ENCODE measurements around the gene EBF3.

Gene EBF3

GRCh38 chr10:129873351-129873750 lies 90.7 kb downstream of the EBF3 start:
- DNase-seq (ENCODE audit: low read depth in 2 of 2), result no peak

- DNase-seq (ENCODE audit: low read depth in 2 of 2), result no peak
Observed at GRCh38 chr10:129871966-129872365, 92.1 kb downstream of the EBF3 start.

GRCh38 chr10:129870961-129871621 lies 93.0 kb downstream of the EBF3 start:
- DNase-seq (ENCODE audit: low read depth in 2 of 2), result no peak

DNA sequence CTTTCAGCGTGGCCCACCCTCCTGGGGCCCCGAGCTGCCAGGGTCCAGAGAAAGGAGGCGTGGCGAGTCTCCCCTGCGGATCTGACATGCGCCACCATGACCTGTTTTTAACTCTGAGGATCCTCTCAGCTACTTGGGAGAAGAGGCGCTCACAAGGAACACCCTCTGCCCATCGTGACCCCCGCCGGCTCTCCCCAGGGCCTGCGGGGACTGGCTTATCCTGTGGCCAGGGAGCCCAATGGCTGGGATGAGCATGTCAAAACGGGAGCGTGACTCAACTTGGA lies 93.7 kb downstream of the EBF3 start:
- DNase-seq (ENCODE audit: low read depth in 2 of 2), result no peak

DNA sequence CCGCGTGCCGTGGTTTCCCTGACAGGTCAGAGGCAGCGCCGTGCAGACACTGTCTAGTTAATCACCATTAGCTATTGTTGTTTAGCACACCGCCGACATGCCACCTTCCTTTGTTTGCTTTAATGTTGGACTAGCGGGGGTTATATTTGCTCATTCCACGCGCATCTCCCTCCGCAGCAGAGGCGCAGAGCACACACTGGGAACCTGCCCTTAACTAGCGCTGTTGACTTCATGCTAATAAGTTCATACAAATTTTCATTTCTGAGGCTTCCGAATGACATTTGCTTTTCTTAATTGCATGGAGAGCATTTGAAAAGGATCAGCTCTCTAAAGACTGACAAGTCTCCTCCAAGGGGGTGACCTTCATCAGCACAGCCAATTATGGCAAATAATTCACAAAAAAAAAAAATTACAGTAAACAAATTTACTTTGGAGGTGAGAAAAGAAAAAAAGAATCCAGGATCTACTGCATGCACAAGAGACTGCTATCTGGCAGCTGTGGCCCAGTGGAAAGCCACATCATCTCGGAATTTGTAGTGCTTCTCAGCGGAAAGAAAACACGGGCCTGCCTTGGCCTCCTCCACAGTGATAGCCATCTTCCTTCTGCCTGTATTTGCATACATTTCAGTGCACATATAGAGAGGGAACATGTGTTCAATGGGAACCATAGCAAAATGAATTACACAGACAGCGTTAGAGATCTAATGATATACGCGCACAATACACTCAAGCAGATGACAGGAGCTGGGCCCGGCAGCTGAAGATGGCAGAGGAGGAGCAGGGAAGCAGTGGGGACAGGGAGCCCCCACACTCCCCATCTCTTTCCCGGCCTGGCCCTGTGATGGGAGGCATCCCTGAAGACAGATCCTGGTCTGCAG lies 94.2 kb downstream of the EBF3 start:
- DNase-seq (ENCODE audit: low read depth in 2 of 2), result no peak

DNA sequence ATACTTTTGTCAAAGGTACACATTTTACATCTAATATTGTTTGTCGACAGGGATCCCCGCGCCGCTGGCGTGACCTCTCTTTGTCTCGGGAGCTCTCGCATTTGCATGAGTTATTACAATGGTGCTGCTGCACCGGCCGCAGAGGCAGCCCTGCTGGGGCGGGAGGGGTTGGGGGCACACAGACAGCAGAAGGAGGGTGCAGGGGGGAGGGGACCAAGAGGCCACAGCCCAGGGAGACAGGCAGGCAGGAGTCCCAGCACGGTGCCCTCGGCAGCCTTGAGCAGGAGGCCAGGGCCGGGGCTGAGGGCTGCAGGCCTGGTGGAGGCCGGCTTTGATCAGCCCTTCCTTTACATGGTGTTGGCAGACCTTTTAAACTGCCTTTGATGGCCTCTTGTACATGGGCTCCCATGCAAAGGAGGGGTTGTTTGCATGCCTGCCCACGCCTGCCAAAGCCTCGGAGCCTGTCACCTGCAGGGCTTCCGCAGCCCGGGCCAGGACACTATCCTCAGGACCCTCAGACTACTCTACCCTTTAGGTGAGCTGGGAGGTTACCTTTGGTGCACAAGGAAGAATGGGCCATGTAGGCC lies 95.5 kb downstream of the EBF3 start:
- DNase-seq (ENCODE audit: low read depth in 2 of 2), result no peak

DNA sequence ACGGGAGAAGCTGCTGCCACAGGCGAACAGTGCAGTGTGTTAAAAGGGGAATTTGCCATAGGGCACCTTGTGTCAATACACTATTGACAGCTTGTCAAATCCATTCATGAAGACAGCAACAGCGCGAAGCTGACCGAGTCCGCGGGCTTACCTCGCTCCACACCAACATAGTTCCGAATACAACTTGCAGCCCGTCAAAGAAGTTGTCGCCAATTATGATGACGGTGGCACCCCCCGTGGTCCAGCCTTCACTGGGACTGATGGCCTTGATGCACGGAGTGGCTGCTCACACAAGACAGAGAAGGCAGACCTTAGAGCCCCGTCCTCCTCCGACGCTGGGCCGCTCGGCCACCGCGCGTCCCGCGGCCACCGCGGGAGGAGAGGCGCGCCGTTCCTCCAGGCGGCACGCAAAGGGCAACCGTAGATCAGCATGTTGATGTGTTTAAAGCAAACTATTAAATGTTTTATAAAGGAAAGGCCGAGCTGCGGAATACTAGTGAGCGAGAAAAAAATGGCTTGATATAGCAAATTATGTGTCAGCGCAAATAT lies 96.4 kb downstream of the EBF3 start:
- DNase-seq (ENCODE audit: low read depth in 2 of 2), result no peak

DNA sequence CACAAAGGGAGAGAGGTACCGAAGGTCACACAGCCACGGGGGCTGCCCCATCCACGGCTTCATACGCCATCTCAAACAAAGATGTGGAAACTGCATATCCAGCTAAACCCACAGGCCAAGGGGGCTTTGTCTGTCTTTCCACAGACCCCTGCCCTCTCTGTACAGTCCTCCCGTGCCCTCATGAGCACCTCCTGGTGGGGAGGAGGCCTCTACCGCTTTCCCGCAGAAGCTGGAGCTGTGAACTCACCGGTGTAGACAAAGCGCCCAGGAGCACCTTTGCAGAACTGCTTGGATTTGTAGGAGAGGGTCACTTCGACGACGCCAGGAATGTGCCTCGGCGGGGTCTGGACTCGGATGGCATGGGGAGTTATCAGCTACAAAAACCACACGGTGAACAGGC lies 97.2 kb downstream of the EBF3 start:
- no peak for DNase-seq (ENCODE audit: low read depth in 2 of 2)

- no peak for DNase-seq (ENCODE audit: low read depth in 2 of 2)
Observed at GRCh38 chr10:129865960-129866359, 98.1 kb downstream of the EBF3 start.

GRCh38 chr10:129865413-129865812 lies 98.7 kb downstream of the EBF3 start:
- DNase-seq (ENCODE audit: low read depth in 2 of 2), result no peak

DNA sequence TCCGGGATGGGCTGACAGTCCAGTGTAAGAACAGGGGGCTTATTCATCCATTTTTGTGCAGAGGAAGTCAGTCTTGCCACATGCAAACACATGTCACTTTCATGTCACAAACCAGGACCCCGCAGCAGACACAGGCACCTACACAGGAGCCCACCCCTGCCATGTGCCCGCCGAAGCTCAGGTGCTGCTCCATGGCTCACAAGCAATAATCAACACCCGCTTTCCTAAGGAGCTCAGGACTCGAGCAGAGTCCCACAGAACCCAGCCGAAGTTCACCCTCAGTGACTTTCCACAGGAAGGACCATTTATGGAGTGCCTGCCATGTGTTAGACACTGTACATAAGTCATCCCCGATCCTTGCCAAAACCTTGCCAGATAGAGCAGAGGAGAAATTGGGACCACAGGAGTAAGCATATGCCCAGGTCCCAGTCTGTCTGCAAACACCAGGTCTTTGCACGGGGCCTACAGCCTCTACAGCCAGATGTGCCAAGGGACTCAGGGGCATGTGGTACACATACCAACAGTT lies 99.4 kb downstream of the EBF3 start:
- no peak for DNase-seq (ENCODE audit: low read depth in 2 of 2)

DNA sequence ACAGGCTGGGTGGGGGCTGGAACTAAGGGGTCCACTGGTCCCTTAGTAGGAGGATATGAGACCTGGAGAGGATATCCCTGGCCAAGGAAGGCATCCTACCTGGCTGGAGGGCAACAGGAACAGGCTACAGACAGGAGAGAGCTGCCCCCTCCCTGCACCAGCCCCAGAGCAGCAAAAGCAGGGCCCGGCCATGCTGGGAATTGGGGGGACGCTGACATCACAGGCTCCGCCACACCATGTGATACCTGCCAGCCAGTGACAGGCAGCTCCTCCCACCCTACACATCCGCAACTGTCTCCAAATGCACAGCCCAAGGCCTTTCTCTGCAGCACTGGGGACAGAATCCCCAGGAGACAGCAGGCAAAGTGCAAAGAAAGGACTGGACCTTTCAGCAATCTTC lies 100.0 kb downstream of the EBF3 start:
- no peak for DNase-seq (ENCODE audit: low read depth in 2 of 2)

GRCh38 chr10:129863201-129863663 lies 100.8 kb downstream of the EBF3 start:
- no peak for DNase-seq (ENCODE audit: low read depth in 2 of 2)

- no peak for DNase-seq (ENCODE audit: low read depth in 2 of 2)
Observed at GRCh38 chr10:129861776-129862531, 102.1 kb downstream of the EBF3 start.

DNA sequence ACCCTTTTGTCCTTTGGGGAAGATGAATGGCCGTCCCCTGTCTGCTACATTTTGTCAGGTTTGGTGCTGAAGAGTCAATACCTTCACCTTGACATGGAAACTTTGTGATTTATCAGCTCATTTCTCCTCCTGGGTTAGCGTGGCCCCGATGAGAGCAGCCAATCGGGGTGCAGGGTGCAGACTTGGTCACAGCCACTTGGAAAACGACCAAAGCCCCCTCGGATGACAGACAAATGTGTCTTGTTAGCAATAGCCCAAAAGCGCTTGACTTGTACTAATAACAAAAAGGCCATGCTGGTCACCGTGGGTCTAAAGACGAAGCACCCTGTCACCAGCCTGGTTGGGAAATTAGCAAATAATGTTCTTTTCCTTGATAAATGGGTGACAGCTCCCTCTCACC lies 103.7 kb downstream of the EBF3 start:
- DNase-seq (ENCODE audit: low read depth in 2 of 2), result no peak

GRCh38 chr10:129859536-129859935 lies 104.5 kb downstream of the EBF3 start:
- no peak for DNase-seq (ENCODE audit: low read depth in 2 of 2)

GRCh38 chr10:129857242-129857960 lies 106.7 kb downstream of the EBF3 start:
- DNase-seq (ENCODE audit: low read depth in 2 of 2), result no peak

DNA sequence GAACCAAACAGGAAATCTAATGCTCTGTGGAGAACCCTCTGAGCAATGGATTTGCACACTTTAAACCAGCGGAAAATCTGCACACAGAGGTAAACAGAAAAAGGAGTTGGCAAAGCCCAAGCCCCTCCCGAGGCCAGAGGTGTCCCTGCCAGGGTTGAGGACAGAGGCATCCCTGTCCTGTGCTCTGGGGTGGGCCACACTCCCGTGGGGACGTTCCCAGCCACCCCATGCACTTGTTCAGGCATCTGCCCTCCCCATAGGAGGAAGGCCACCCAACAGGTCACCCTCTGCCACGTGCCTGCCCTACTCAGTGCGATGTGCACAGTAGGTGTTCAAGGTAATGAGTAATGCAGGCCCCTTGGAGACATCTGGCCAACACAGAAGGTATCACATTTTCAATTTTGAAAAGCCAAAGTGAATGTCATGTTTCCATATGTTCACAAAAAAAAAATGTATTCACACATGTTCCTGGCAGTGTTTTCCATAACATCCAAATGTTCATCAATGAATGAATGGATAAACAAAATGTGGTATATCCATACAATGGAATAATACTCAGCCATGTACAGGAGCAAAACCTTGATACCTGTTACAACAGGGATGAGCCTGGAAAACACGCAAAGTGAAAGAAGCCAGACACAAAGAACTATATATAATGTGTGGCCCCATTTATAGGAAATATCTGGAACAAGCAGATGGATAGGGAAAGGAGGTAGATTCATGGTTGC lies 108.1 kb downstream of the EBF3 start:
- DNase-seq (ENCODE audit: low read depth in 2 of 2), result no peak

- DNase-seq (ENCODE audit: low read depth in 2 of 2), result no peak
Observed at GRCh38 chr10:129854796-129855705, 109.0 kb downstream of the EBF3 start.

Measured in fibroblast of skin of left quadriceps (primary cell).